DND-41 (cell line): ENCODE data around the gene GSTA4.

Source experiments
- ATAC-seq: fragments of 200-7000 bp; cut with Tn5 transposase; 3 replicates; pipeline ENCODE4 v1.9.1; 2021; ENCODE audit warnings: low read depth; ENCODE audit not compliant: insufficient read depth
- DNase-seq: peaks from one replicate; pipeline ENCODE4 v3.0.0-alpha.2; 2020
- H2AFZ ChIP-seq: 2 replicates; pipeline ENCODE4 v1.6.0; 2012; ENCODE audit warnings: low read depth, low read length
- H3K27ac ChIP-seq: 2 replicates; pipeline ENCODE4 v1.5.1; 2012; ENCODE audit warnings: low read length, inconsistent platforms
- H3K27me3 ChIP-seq: fragments of 200-600 bp; sonication (generic); 2 replicates; pipeline ENCODE4 v1.6.0; 2012; ENCODE audit warnings: low read length, mild to moderate bottlenecking, inconsistent platforms; ENCODE audit not compliant: insufficient read depth, poor library complexity
- H3K36me3 ChIP-seq: 2 replicates; pipeline ENCODE4 v1.5.1; 2012; ENCODE audit warnings: low read length, inconsistent platforms; ENCODE audit not compliant: insufficient read depth
- H3K4me1 ChIP-seq: 2 replicates; pipeline ENCODE4 v1.5.1; 2012; ENCODE audit warnings: mild to moderate bottlenecking, low read length; ENCODE audit not compliant: insufficient read depth
- H3K4me2 ChIP-seq: 2 replicates; pipeline ENCODE4 v1.6.0; 2012; ENCODE audit warnings: mild to moderate bottlenecking, moderate library complexity, low read length, inconsistent platforms; ENCODE audit not compliant: insufficient read depth
- H3K4me3 ChIP-seq, 2 experiments: fragments of 200-600 bp in 1 of 2; shearing (Covaris generic) in 1 of 2; 2 replicates each; pipeline ENCODE4 v1.5.1; 2012 to 2016; ENCODE audit warnings: inconsistent platforms in 2 of 2, low read length in 2 of 2, mild to moderate bottlenecking in 2 of 2, low read depth in 1 of 2, moderate library complexity in 1 of 2
- H3K79me2 ChIP-seq: 2 replicates; pipeline ENCODE4 v1.6.0; 2012; ENCODE audit warnings: low read length, inconsistent platforms; ENCODE audit not compliant: insufficient read depth
- H3K9ac ChIP-seq: 2 replicates; pipeline ENCODE4 v1.6.0; 2012; ENCODE audit warnings: low read depth, mild to moderate bottlenecking, inconsistent platforms, low read length, moderate library complexity
- H3K9me3 ChIP-seq: 2 replicates; pipeline ENCODE4 v1.5.1; 2012; ENCODE audit warnings: low read length, moderate library complexity, mild to moderate bottlenecking, inconsistent platforms; ENCODE audit not compliant: insufficient read depth, severe bottlenecking
- H4K20me1 ChIP-seq: 2 replicates; pipeline ENCODE4 v1.6.0; 2012; ENCODE audit warnings: low read length; ENCODE audit not compliant: insufficient read depth
- CTCF ChIP-seq: IDR thresholded peaks from 2 replicates; pipeline ENCODE4 v1.5.1; 2012; ENCODE audit warnings: borderline replicate concordance, low read length, moderate library complexity, mild to moderate bottlenecking; ENCODE audit not compliant: poor library complexity, severe bottlenecking; ENCODE audit errors: extremely low read depth
- EZH2 ChIP-seq: IDR thresholded peaks from 3 replicates; pipeline ENCODE4 v1.6.1; 2012; ENCODE audit warnings: borderline replicate concordance, low read depth, mild to moderate bottlenecking, moderate library complexity, low read length, inconsistent platforms; ENCODE audit not compliant: severe bottlenecking

Gene GSTA4

GRCh38 chr6:53043581-53043980, 48.5 kb upstream of the GSTA4 start:
- 0 out of 2 replicates have a peak, but pooled peaks cover 8% of the 10 kb centered on the region for H4K20me1 ChIP-seq

DNA sequence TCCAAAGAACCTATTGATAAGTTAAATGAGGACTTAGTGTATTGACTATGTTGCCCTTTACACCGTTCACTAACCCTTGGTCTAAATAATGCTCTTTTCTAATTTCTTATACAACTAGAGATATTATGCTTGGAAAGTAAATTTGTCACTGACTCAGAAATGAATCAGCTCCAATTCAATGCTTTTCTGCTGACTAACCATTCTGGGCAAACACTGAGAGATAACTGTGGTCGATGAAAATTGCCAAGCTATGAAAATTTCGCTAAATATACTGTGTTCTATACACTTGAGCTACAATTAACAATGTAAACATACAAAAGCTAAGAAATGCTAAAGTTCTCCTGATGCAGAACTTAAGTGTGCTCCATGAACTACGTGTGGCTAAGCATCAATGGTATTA, 47.0 kb upstream of the GSTA4 start:
- no peak overlapping the region for H3K4me3 ChIP-seq
- DNase-seq (no peak), ATAC-seq (no peak)
- no peak overlapping the region for H3K4me2 ChIP-seq
- no peaks in the 10 kb centered on the region for H3K4me1 ChIP-seq
- H2AFZ ChIP-seq = no peak overlapping the region
- no peaks in the 10 kb centered on the region for H3K79me2 ChIP-seq
- TF ChIP-seq EZH2 = no peak
- no peak for TF ChIP-seq CTCF
- H3K9me3 ChIP-seq = no peaks in the 10 kb centered on the region
- no peak overlapping the region for H3K27ac ChIP-seq
- H3K36me3 ChIP-seq = peaks cover 44% of the 10 kb centered on the region
- no peaks in the 10 kb centered on the region for H3K27me3 ChIP-seq
- H4K20me1 ChIP-seq = no peaks in the 10 kb centered on the region
- no peak overlapping the region for H3K9ac ChIP-seq

More at GRCh38 chr6:53043581-53043980, 48.5 kb upstream of the GSTA4 start:
- DNase-seq = no peak
- no peak overlapping the region for H3K4me2 ChIP-seq
- no peak overlapping the region for H3K9ac ChIP-seq
- no peaks in the 10 kb centered on the region for H3K27me3 ChIP-seq
- peaks cover 4% of the 10 kb centered on the region; the same call in 1 of the 2 replicates for H3K79me2 ChIP-seq
- ATAC-seq = no peak
- no peak overlapping the region for H2AFZ ChIP-seq
- no peak overlapping the region for H3K4me3 ChIP-seq
- H3K4me1 ChIP-seq = peaks cover 8% of the 10 kb centered on the region
- no peaks in the 10 kb centered on the region for H3K9me3 ChIP-seq
- no peak overlapping the region for H3K27ac ChIP-seq
- peaks cover 32% of the 10 kb centered on the region for H3K36me3 ChIP-seq
- TF ChIP-seq CTCF (no peak), EZH2 (no peak)

GRCh38 chr6:53041356-53041755, 46.3 kb upstream of the GSTA4 start:
- H3K27ac ChIP-seq = no peak overlapping the region
- H4K20me1 ChIP-seq = no peaks in the 10 kb centered on the region
- peaks cover 48% of the 10 kb centered on the region for H3K36me3 ChIP-seq
- DNase-seq = no peak
- H3K79me2 ChIP-seq = no peaks in the 10 kb centered on the region
- H2AFZ ChIP-seq = no peak overlapping the region
- H3K9ac ChIP-seq = no peak overlapping the region
- no peak for TF ChIP-seq EZH2
- TF ChIP-seq CTCF = no peak
- no peak overlapping the region for H3K4me3 ChIP-seq
- no peaks in the 10 kb centered on the region for H3K4me1 ChIP-seq
- H3K4me2 ChIP-seq = no peak overlapping the region
- H3K27me3 ChIP-seq = no peaks in the 10 kb centered on the region
- H3K9me3 ChIP-seq = no peaks in the 10 kb centered on the region
- no peak for ATAC-seq

GRCh38 chr6:53038596-53038995, 43.5 kb upstream of the GSTA4 start:
- Histone ChIP-seq H3K4me3 (no peak overlapping the region), H3K79me2 (no peaks in the 10 kb centered on the region), H3K9ac (no peak overlapping the region), H3K4me1 (no peaks in the 10 kb centered on the region), H4K20me1 (no peaks in the 10 kb centered on the region), H3K27me3 (no peaks in the 10 kb centered on the region), H3K27ac (no peak overlapping the region), H3K4me2 (no peak overlapping the region), H3K36me3 (peaks cover 72% of the 10 kb centered on the region), H2AFZ (no peak overlapping the region), H3K9me3 (no peaks in the 10 kb centered on the region)
- no peak for TF ChIP-seq EZH2
- TF ChIP-seq CTCF = no peak
- ATAC-seq (no peak), DNase-seq (no peak)
